Activated B cell treated with CpG ODN at 0.5 μM for 24 hours (primary cell): ENCODE results near the gene MBTPS1. TPM values are rescaled to one million over a fixed set of nuclear protein-coding genes. Genes with fewer than 3 reads are reported as not detected.

Source experiments
- ATAC-seq: fragments of 200-7000 bp; cut with Tn5 transposase; one replicate; pipeline ENCODE4 v1.10.0; 2021; ENCODE audit warnings: low read depth, mild to moderate bottlenecking, moderate library complexity
- CTCF ChIA-PET: fragments of 350-600 bp; sonication (Branson Sonifier 250); formaldehyde crosslinking; loops from one replicate; lab custom pipeline; 2021; ENCODE audit warnings: antibody characterized with exemption; lab: Charles Lee
- POLR2A ChIA-PET: fragments of 350-600 bp; sonication (Branson Sonifier 250); formaldehyde crosslinking; loops from one replicate; lab custom pipeline; 2021; ENCODE audit warnings: antibody characterized with exemption; lab: Charles Lee
- DNase-seq: peaks from one replicate; pipeline ENCODE4 v3.0.0; 2022
- H3K27ac Mint-ChIP-seq: one replicate; pipeline ENCODE4 v1.8.0; 2020; ENCODE audit warnings: mixed read lengths
- H3K27me3 Mint-ChIP-seq: one replicate; pipeline ENCODE4 v1.8.0; 2021; ENCODE audit warnings: mixed read lengths
- H3K36me3 Mint-ChIP-seq: one replicate; pipeline ENCODE4 v1.8.0; 2021; ENCODE audit warnings: low read depth, mixed read lengths
- H3K4me1 Mint-ChIP-seq: one replicate; pipeline ENCODE4 v1.8.0; 2021; ENCODE audit warnings: mixed read lengths
- H3K4me3 Mint-ChIP-seq: one replicate; pipeline ENCODE4 v1.8.0; 2020; ENCODE audit warnings: mild to moderate bottlenecking, mixed read lengths
- H3K9me3 Mint-ChIP-seq: one replicate; pipeline ENCODE4 v1.8.0; 2020; ENCODE audit warnings: mixed read lengths
- intact Hi-C: fragments of 100-400 bp; cut with micrococcal nuclease; formaldehyde crosslinking; loops from one replicate; pipeline ENCODE4 v1.15.1; 2024
- total RNA-seq: library from RNA; stranded (reverse); gene quantifications from 2 replicates; pipeline ENCODE4 v1.2.3, GENCODE V29; 2022
- TF ChIP-seq, protein P1 (sequence below): fragments of 200-600 bp; IDR thresholded peaks from one replicate; pipeline ENCODE4 v1.8.0; 2022; ENCODE audit warnings: antibody characterized with exemption, mild to moderate bottlenecking

The MBTPS1 gene
- total RNA-seq, 1 donor from 2014 or later = 79.2 TPM

DNA sequence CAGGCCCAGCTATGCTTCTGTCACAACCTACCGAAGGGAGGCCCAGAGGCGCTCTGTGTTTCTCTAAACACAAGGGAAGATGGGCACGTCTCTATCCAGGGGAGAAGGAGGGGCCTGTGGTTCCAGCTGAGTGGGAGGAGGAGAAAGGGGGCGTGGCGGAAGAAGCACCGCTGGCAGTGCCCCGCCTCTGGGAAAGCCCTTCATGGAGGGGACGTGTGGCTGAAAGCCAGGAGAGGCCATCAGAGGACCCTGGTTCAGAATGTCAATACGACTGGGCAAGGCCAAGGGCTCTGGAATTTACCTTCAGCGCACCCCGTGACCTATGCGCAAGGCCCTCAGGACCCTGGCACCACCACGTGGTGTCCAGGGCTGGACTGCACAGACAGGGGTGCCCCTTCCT, 61.8 kb downstream of the MBTPS1 start:
- intact Hi-C loops = no loop called here
- ChIA-PET CTCF (no interaction called here), POLR2A (no interaction called here)
- Mint-ChIP-seq H3K27me3 (no peaks in the 10 kb centered on the region), H3K4me3 (no peak overlapping the region), H3K9me3 (no peaks in the 10 kb centered on the region), H3K36me3 (peaks cover 85% of the 10 kb centered on the region), H3K4me1 (no peaks in the 10 kb centered on the region), H3K27ac (no peak overlapping the region)
- no peak for ATAC-seq
- TF ChIP-seq, protein P1, sequence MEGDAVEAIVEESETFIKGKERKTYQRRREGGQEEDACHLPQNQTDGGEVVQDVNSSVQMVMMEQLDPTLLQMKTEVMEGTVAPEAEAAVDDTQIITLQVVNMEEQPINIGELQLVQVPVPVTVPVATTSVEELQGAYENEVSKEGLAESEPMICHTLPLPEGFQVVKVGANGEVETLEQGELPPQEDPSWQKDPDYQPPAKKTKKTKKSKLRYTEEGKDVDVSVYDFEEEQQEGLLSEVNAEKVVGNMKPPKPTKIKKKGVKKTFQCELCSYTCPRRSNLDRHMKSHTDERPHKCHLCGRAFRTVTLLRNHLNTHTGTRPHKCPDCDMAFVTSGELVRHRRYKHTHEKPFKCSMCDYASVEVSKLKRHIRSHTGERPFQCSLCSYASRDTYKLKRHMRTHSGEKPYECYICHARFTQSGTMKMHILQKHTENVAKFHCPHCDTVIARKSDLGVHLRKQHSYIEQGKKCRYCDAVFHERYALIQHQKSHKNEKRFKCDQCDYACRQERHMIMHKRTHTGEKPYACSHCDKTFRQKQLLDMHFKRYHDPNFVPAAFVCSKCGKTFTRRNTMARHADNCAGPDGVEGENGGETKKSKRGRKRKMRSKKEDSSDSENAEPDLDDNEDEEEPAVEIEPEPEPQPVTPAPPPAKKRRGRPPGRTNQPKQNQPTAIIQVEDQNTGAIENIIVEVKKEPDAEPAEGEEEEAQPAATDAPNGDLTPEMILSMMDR = no peak
- no peak for DNase-seq

DNA sequence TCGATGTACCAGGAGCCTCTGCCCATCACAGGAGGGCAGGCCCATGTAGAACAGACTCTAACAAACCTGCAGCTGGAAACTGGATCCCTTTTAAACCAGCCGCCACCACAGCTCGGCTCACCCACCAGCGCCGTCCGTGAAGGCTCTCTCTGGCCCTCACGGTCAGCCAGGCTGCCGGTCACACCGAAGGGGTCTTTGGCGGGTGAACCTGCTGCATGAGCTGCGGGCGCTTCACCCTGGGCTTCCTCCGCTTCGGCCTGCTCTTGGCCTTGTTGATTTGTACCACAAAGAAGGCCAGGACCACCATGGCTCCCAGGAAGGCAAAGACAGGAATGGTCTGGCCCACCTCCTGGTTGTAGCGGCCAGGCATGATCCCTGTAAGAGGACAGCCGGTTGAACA, 62.5 kb downstream of the MBTPS1 start:
- H3K9me3 Mint-ChIP-seq = no peaks in the 10 kb centered on the region
- H3K4me1 Mint-ChIP-seq = no peaks in the 10 kb centered on the region
- peaks cover 85% of the 10 kb centered on the region for H3K36me3 Mint-ChIP-seq
- CTCF ChIA-PET = no interaction called here
- intact Hi-C loops = no loop called here
- POLR2A ChIA-PET = no interaction called here
- DNase-seq (no peak), ATAC-seq (no peak)
- TF ChIP-seq, protein P1 = no peak
- H3K4me3 Mint-ChIP-seq = no peak overlapping the region
- H3K27me3 Mint-ChIP-seq = no peaks in the 10 kb centered on the region
- no peak overlapping the region for H3K27ac Mint-ChIP-seq

GRCh38 chr16:84053237-84053636, 63.5 kb downstream of the MBTPS1 start:
- Mint-ChIP-seq H3K4me3 (no peak overlapping the region), H3K4me1 (no peaks in the 10 kb centered on the region), H3K27me3 (no peaks in the 10 kb centered on the region), H3K27ac (no peak overlapping the region), H3K36me3 (peaks cover 84% of the 10 kb centered on the region), H3K9me3 (no peaks in the 10 kb centered on the region)
- DNase-seq (no peak), ATAC-seq (no peak)
- intact Hi-C loops = no loop called here
- TF ChIP-seq, protein P1 = no peak
- ChIA-PET POLR2A (no interaction called here), CTCF (no interaction called here)

- H3K9me3 Mint-ChIP-seq = no peaks in the 10 kb centered on the region
- POLR2A ChIA-PET = no interaction called here
- intact Hi-C loops = no loop called here
- H3K36me3 Mint-ChIP-seq = peaks cover 78% of the 10 kb centered on the region
- TF ChIP-seq, protein P1 = no peak
- H3K27ac Mint-ChIP-seq = no peak overlapping the region
- H3K27me3 Mint-ChIP-seq = no peaks in the 10 kb centered on the region
- DNase-seq (no peak), ATAC-seq (no peak)
- H3K4me1 Mint-ChIP-seq = no peaks in the 10 kb centered on the region
- CTCF ChIA-PET = no interaction called here
- no peak overlapping the region for H3K4me3 Mint-ChIP-seq
These were observed 64.6 kb downstream of the MBTPS1 start for GRCh38 chr16:84052071-84052622.

DNA sequence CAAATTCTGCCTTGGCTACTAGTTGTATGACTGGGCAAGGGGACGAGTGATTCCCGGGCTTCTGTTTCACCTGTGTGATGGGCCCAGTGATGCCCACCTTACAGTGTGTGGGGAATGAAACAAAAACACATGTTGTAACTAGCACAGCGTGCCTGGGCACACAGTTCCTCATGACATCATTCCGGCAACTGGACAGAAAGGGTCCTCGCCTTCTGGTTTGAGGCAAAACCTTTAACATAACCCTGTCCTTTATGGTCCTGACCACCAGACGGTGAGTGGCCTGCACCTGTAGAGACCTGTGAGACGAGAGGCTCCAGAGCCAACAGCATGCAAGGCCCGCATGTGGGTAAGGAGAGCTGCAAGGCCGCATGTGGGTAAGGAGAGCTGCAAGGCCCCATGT, 66.4 kb downstream of the MBTPS1 start:
- intact Hi-C loops = no loop called here
- TF ChIP-seq, protein P1 = no peak
- H3K27me3 Mint-ChIP-seq = no peaks in the 10 kb centered on the region
- DNase-seq (no peak), ATAC-seq (no peak)
- CTCF ChIA-PET = no interaction called here
- H3K4me3 Mint-ChIP-seq = no peak overlapping the region
- H3K36me3 Mint-ChIP-seq = peaks cover 62% of the 10 kb centered on the region
- POLR2A ChIA-PET = no interaction called here
- H3K9me3 Mint-ChIP-seq = no peaks in the 10 kb centered on the region
- no peak overlapping the region for H3K27ac Mint-ChIP-seq
- no peaks in the 10 kb centered on the region for H3K4me1 Mint-ChIP-seq
